Measurements from ENCODE around the gene VEGFB.
A peak's percentile ranks its signal among the peaks of the same experiment; 100 is the strongest.

Gene VEGFB

GRCh38 chr11:64255135-64256128 lies 21.0 kb downstream of the VEGFB start:
- H3K27ac ChIP-seq = peak overlapping the region; percentile 98
- TF ChIP-seq CTCF (conservative IDR thresholded peaks at IDR 0.05; ENCODE audit: low read depth) = no peak
- ChIA-PET POLR2A (ENCODE audit: low non-redundant PET) (no interaction called here), CTCF (interaction anchor here (0.6 kb wide), 1 partner anchor 14 kb away, joined by 4 read pairs; the partner anchor contains the start of gene FKBP2)
- DNase-seq (ENCODE audit: low spot score) = no peak

GRCh38 chr11:64256300-64256699 lies 21.9 kb downstream of the VEGFB start:
- DNase-seq (ENCODE audit: low spot score) = no peak
- POLR2A ChIA-PET (ENCODE audit: low non-redundant PET) = no interaction called here
- H3K27ac ChIP-seq = peak overlapping the region; percentile 98
- CTCF ChIA-PET = interaction anchor here (0.7 kb wide), 1 partner anchor 50 kb away, joined by 6 read pairs; no protein-coding TSS in a partner anchor
- no peak for TF ChIP-seq CTCF (conservative IDR thresholded peaks at IDR 0.05; ENCODE audit: low read depth)

GRCh38 chr11:64258356-64258755 lies 24.0 kb downstream of the VEGFB start:
- DNase-seq (ENCODE audit: low spot score) = no peak
- ChIA-PET CTCF (interaction anchor here (1.3 kb wide), 1 partner anchor 10 kb away, joined by 3 read pairs; no protein-coding TSS in a partner anchor), POLR2A (ENCODE audit: low non-redundant PET) (interaction anchor here (0.5 kb wide), 1 partner anchor 89 kb away, joined by 3 read pairs; no protein-coding TSS in a partner anchor)
- no peak for TF ChIP-seq CTCF (conservative IDR thresholded peaks at IDR 0.05; ENCODE audit: low read depth)
- peak overlapping the region; percentile 98 for H3K27ac ChIP-seq

GRCh38 chr11:64258946-64259532 lies 24.7 kb downstream of the VEGFB start:
- ChIA-PET CTCF (interaction anchor here (0.6 to 1.3 kb wide), 3 partner anchors 9 to 484 kb away, joined by 3 read pairs; no protein-coding TSS in a partner anchor), POLR2A (ENCODE audit: low non-redundant PET) (no interaction called here)
- H3K27ac ChIP-seq = peak overlapping the region; percentile 38; the same call in 1 of the 2 replicates
- DNase-seq (ENCODE audit: low spot score) = no peak
- no peak for TF ChIP-seq CTCF (conservative IDR thresholded peaks at IDR 0.05; ENCODE audit: low read depth)

- no peak for DNase-seq (ENCODE audit: low spot score)
- POLR2A ChIA-PET (ENCODE audit: low non-redundant PET) = no interaction called here
- H3K27ac ChIP-seq = peak overlapping the region; percentile 38
- TF ChIP-seq CTCF (conservative IDR thresholded peaks at IDR 0.05; ENCODE audit: low read depth) = no peak
- CTCF ChIA-PET = interaction anchor here (1.3 kb wide), 1 partner anchor 9 kb away, joined by 3 read pairs; no protein-coding TSS in a partner anchor
Observed at GRCh38 chr11:64259533-64260067, 25.2 kb downstream of the VEGFB start.

GRCh38 chr11:64260147-64260708 lies 25.8 kb downstream of the VEGFB start:
- H3K27ac ChIP-seq = peak overlapping the region; percentile 38
- DNase-seq (ENCODE audit: low spot score) = no peak
- POLR2A ChIA-PET (ENCODE audit: low non-redundant PET) = no interaction called here
- no peak for TF ChIP-seq CTCF (conservative IDR thresholded peaks at IDR 0.05; ENCODE audit: low read depth)
- CTCF ChIA-PET = no interaction called here
